ENCODE results near the gene HOXB1. TPM values are rescaled to one million over a fixed set of nuclear protein-coding genes. Genes with fewer than 3 reads are reported as not detected.

HOXB1 gene
- total and polyA plus RNA-seq, 2 experiments from 2014 or later: not detected

GRCh38 chr17:48490451-48490892 lies 40.3 kb downstream of the HOXB1 start (continued):
- TF ChIP-seq ZNF462 (CRISPR knock-in tag; IDR thresholded peaks at IDR 0.05) (no peak), JUNB (IDR thresholded peaks at IDR 0.05; ENCODE audit: unreplicated experiment) (no peak), STAT1 (IDR thresholded peaks at IDR 0.05; ENCODE audit: unreplicated experiment) (no peak), POLR2AphosphoS5 (IDR thresholded peaks at IDR 0.05; ENCODE audit: low read depth) (no peak), REST (IDR thresholded peaks at IDR 0.05; ENCODE audit: unreplicated experiment) (no peak), NANOG (IDR thresholded peaks at IDR 0.05; ENCODE audit: borderline replicate concordance) (no peak), ZNF114 (CRISPR knock-in tag; IDR thresholded peaks at IDR 0.05) (no peak)

All from GM23338 (cell line).